HG03354 (cell line): ENCODE measurements around the gene C6orf62.
"Not testable (repeated sequence)": the region's sequence is repeated elsewhere in the genome, so short reads cannot be mapped to it uniquely, and the experiment has no call there.

Experiments
- ATAC-seq: cut with Tn5 transposase; IDR thresholded peaks from one replicate; pipeline ENCODE4 v1.9.1; 2021; ENCODE audit warnings: mild to moderate bottlenecking; ENCODE audit not compliant: unreplicated experiment, poor library complexity, severe bottlenecking

Gene C6orf62

GRCh38 chr6:24743944-24744335, 25.0 kb upstream of the C6orf62 start:
- peak; percentile 49 for ATAC-seq

GRCh38 chr6:24743265-24743943, 24.4 kb upstream of the C6orf62 start:
- ATAC-seq, result peak; percentile 88

GRCh38 chr6:24742216-24742738, 23.3 kb upstream of the C6orf62 start:
- ATAC-seq, result no peak

GRCh38 chr6:24740861-24741260, 21.9 kb upstream of the C6orf62 start:
- no peak for ATAC-seq

GRCh38 chr6:24738741-24739140, 19.8 kb upstream of the C6orf62 start:
- ATAC-seq, result no peak

GRCh38 chr6:24734710-24735109, 15.8 kb upstream of the C6orf62 start:
- not testable (repeated sequence) for ATAC-seq

GRCh38 chr6:24734166-24734565, 15.2 kb upstream of the C6orf62 start:
- ATAC-seq, result no peak

GRCh38 chr6:24731456-24732134, 12.6 kb upstream of the C6orf62 start:
- not testable (repeated sequence) for ATAC-seq

- not testable (repeated sequence) for ATAC-seq
These were observed 11.7 kb upstream of the C6orf62 start for GRCh38 chr6:24730653-24731052.

GRCh38 chr6:24723270-24723669, 4.3 kb upstream of the C6orf62 start:
- ATAC-seq, result no peak

- ATAC-seq, result peak; percentile 53
These were observed 2.7 kb upstream of the C6orf62 start for GRCh38 chr6:24721461-24722215.

GRCh38 chr6:24720604-24721460, 1.9 kb upstream of the C6orf62 start:
- peak; percentile 88 for ATAC-seq

- ATAC-seq, result peak; percentile 17
These were observed 1.2 kb upstream of the C6orf62 start for GRCh38 chr6:24720131-24720603.

GRCh38 chr6:24718449-24719124, 367 bp downstream of the C6orf62 start:
- ATAC-seq, result no peak

- not testable (repeated sequence) for ATAC-seq
These were observed 2.3 kb downstream of the C6orf62 start for GRCh38 chr6:24716602-24717148.

- no peak for ATAC-seq
These were observed 8.2 kb downstream of the C6orf62 start for GRCh38 chr6:24710519-24711303.

GRCh38 chr6:24709014-24709711, 9.8 kb downstream of the C6orf62 start:
- no peak for ATAC-seq
